HUDEP-2 (cell line): Measurements from ENCODE around the gene OVCA2.
"Not testable (repeated sequence)": the region's sequence is repeated elsewhere in the genome, so short reads cannot be mapped to it uniquely, and the experiment has no call there.

Experiments
- DNase-seq, 76 experiments: peaks; one replicate each; lab custom pipeline; 2025; ENCODE audit not compliant: unreplicated experiment in 76 of 76; lab: John Stamatoyannopoulos, UW

Gene OVCA2

GRCh38 chr17:2013220-2013993, 28.4 kb upstream of the OVCA2 start:
- DNase-seq: not testable (repeated sequence)

DNA sequence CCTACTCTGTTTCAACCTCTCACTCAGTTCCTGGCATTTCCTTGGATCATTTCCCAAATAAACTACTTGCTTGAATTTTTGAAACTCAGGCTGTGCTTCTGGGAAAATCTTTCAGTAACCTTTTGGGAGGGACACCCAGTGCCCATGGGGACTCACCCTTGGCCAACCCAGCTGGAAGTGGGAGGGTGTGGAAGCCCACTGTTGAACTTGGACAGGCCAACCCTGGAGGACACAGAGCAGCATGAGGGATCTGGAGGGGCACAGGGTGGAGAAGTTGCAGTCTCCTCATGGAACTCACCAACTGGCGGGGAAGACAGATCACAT, 27.9 kb upstream of the OVCA2 start:
- DNase-seq: no peak

GRCh38 chr17:2015314-2015713, 26.5 kb upstream of the OVCA2 start:
- DNase-seq: no peak

GRCh38 chr17:2016494-2016893, 25.3 kb upstream of the OVCA2 start:
- no peak for DNase-seq

GRCh38 chr17:2017274-2017941, 24.4 kb upstream of the OVCA2 start:
- DNase-seq: no peak

- DNase-seq: no peak
These were observed 22.9 kb upstream of the OVCA2 start for GRCh38 chr17:2018716-2019510.

DNA sequence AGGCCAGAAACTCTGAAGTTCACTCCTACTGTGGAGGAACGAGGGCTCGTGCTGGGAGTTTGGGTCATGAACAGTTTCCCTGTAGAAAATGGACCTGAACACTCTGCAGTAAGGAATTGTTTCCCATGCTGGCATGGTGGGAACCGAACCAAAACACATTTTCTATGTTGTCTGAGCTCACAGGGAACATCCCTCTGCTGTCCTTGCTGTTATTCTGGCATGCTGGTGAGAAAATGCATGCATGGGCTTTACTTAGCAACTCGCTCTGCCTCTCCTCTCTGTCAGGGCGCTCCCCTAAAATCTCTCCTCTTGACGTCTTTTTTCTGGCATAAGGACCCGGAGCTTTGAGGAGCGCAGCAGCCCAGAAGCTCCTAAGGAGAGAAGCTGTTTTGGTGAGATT, 22.1 kb upstream of the OVCA2 start:
- DNase-seq: no peak

GRCh38 chr17:2020721-2021120, 21.1 kb upstream of the OVCA2 start:
- DNase-seq: no peak

- no peak for DNase-seq
These were observed 19.1 kb upstream of the OVCA2 start for GRCh38 chr17:2022647-2023240.

DNA sequence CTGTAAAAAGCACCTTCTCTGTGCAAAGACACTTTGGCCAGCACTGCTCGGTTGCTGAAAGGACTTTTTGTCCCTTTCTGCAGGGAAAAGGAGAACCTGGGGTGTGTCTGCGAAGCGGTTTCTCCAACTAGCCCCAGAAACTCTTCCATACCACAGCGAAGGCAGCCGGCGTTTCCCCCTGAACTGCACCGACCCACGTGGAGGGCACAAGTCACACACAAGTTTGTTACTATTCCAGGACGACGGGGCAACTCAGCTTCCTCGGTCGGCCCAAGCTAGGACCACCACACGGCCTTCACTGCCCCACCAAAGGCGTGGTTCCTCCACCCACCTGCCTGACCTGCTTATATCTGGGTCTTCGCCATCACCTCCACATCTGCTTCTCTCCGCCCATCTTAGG, 18.6 kb upstream of the OVCA2 start:
- DNase-seq: no peak

DNA sequence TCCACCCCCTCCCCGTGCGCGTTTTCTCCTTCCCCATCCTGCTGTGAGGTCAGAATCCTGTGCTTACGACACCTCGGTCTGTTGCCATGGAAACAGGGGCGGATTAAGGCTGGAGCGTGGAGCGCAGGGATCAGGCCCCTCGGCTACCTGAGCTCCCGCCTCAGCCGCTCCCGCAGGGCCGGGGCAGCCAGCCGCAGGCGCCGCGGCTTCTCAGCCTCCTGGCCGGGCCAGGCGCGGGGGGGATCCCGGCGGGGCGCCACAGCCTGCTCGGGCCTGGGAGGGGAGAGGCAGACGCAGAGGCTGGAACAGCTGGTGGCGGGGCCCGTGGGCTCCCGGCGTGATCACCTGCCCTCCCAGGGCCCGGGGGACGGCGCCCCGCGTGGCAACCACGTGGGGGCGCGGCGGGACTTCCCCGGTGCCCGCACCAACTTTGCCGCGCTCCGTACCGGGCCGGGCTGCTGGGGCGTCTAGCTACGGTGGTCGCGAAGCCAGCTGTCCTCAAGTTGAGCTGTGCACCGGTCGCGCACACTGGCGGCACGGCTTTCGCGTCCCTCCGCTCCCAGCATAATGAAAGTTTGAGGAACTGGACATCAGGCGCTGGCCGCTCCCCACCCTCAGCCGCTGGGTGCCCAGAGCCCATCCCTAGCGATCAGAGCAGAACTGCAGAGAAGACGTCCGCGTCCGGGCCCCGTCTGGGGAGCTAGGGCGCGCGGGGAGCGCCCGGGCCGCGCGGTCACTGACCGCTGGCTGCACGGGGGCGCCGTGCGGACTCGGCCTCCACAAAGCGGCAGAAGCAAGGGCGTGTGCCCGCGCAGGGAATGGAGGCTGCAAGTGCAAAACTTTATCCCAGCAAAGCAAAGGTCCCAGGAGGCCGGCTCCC, 17.9 kb upstream of the OVCA2 start:
- DNase-seq: no peak

GRCh38 chr17:2024572-2025219, 17.1 kb upstream of the OVCA2 start:
- peak in 1 of 76 experiments; percentile 16 for DNase-seq

- peak in 59 of 76 experiments; percentile 6 to 72 (median 46) for DNase-seq
These were observed 16.6 kb upstream of the OVCA2 start, which contains the start of gene RTN4RL1 for GRCh38 chr17:2025220-2025621. TSS of gene RTN4RL1 (minus strand) at chr17:2025334. CDS start at chr17:2024865, 469 bp downstream.

GRCh38 chr17:2025622-2026309, 16.1 kb upstream of the OVCA2 start:
- peak in 8 of 76 experiments; percentile 3 to 38 (median 18) for DNase-seq

DNA sequence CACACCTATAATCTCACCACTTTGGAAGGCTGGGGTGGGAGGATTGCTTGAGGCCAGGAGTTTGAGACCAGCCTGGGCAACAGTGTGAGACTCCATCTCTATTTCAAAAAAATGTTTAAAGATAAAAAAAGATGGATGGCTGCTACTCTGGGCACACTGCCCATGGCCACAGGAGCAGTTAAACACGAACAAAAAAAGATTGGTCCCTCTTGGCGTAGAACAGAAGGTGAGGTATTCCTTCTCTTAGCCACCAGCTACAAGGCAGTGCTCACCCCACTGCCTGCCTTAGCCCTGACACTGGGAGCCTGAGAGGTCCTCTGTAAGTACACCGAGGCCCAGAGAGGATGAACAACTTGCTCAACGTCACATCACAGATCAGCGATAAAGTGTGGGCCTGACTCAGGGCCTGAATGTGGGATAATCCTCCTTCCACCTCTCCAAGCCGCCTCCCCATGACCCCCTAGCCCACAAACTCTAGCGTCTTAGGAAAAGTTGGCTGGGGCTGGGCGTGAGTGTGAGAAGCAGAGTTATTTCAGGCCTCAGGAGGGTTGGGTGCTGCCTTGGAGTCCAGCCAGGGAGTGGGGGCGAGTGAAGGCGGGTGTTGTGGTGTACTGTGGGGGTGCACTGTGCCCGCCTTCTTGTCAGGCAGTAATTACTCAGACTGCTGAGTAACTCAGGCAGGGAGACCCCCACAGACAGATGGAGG, 14.1 kb upstream of the OVCA2 start:
- DNase-seq: peak in 35 of 76 experiments; percentile 9 to 65 (median 31)

- DNase-seq: no peak
These were observed 13.6 kb upstream of the OVCA2 start for GRCh38 chr17:2028234-2028614.

DNA sequence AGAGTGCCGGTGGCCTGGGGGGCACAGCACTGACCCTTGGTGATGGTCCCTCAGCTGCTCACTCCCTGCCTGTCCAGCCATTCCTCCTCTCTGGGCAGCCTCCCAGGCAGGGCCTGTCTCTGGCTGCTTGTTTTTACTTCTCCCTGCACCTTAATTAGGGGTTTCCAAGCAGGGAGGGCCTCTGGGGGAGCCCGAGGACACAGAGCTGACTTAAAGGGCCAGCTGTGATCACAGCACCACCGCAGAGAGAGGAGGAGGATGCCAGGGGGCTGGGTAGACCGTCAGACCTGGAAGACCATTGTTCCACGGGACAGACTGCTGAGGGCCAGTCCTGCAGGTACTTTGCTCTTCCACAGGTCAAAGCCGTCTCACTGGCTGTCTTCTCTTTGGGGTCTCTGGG, 13.1 kb upstream of the OVCA2 start:
- DNase-seq: peak in 2 of 76 experiments; percentile 9 to 15
